HG03196 (cell line): ENCODE results near the gene MAP3K5.

Experiments
- ATAC-seq: cut with Tn5 transposase; IDR thresholded peaks from one replicate; pipeline ENCODE4 v1.9.1; 2021; ENCODE audit not compliant: unreplicated experiment

MAP3K5 gene

GRCh38 chr6:136750696-136751521, 41.4 kb downstream of the MAP3K5 start:
- ATAC-seq = peak; percentile 5

- ATAC-seq = no peak
Measured at GRCh38 chr6:136749359-136749997, 42.8 kb downstream of the MAP3K5 start.

- ATAC-seq = no peak
Measured at GRCh38 chr6:136747507-136747906, 44.8 kb downstream of the MAP3K5 start.

GRCh38 chr6:136745300-136745699, 47.0 kb downstream of the MAP3K5 start:
- ATAC-seq = no peak

- no peak for ATAC-seq
Measured at GRCh38 chr6:136744889-136745288, 47.4 kb downstream of the MAP3K5 start.

GRCh38 chr6:136742125-136742524, 50.2 kb downstream of the MAP3K5 start:
- no peak for ATAC-seq

- no peak for ATAC-seq
Measured at GRCh38 chr6:136740050-136740974, 52.0 kb downstream of the MAP3K5 start.

GRCh38 chr6:136739501-136739900, 52.8 kb downstream of the MAP3K5 start:
- ATAC-seq = no peak

GRCh38 chr6:136739071-136739470, 53.2 kb downstream of the MAP3K5 start:
- no peak for ATAC-seq

GRCh38 chr6:136738692-136739057, 53.6 kb downstream of the MAP3K5 start:
- no peak for ATAC-seq

GRCh38 chr6:136737871-136738691, 54.2 kb downstream of the MAP3K5 start:
- ATAC-seq = no peak

- no peak for ATAC-seq
Measured at GRCh38 chr6:136737374-136737844, 54.9 kb downstream of the MAP3K5 start.

GRCh38 chr6:136736281-136736960, 55.9 kb downstream of the MAP3K5 start:
- no peak for ATAC-seq

- no peak for ATAC-seq
Measured at GRCh38 chr6:136734977-136735376, 57.3 kb downstream of the MAP3K5 start.

GRCh38 chr6:136732889-136733288, 59.4 kb downstream of the MAP3K5 start:
- no peak for ATAC-seq

GRCh38 chr6:136729832-136730231, 62.4 kb downstream of the MAP3K5 start:
- ATAC-seq = no peak

GRCh38 chr6:136728976-136729515, 63.2 kb downstream of the MAP3K5 start:
- no peak for ATAC-seq

- no peak for ATAC-seq
Measured at GRCh38 chr6:136728033-136728939, 64.0 kb downstream of the MAP3K5 start.
